Stimulated activated CD4-positive, alpha-beta T cell treated with anti-CD3 and anti-CD28 coated beads, TNF-alpha, amount 100 ng/mL, for 24 hours (primary cell): ENCODE results near the gene OR4D1.

Experiments
- DNase-seq, 3 experiments: peaks; one replicate each; pipeline ENCODE4 v3.0.0-alpha.2; 2020; ENCODE audit warnings: low read depth in 3 of 3

Gene OR4D1

DNA sequence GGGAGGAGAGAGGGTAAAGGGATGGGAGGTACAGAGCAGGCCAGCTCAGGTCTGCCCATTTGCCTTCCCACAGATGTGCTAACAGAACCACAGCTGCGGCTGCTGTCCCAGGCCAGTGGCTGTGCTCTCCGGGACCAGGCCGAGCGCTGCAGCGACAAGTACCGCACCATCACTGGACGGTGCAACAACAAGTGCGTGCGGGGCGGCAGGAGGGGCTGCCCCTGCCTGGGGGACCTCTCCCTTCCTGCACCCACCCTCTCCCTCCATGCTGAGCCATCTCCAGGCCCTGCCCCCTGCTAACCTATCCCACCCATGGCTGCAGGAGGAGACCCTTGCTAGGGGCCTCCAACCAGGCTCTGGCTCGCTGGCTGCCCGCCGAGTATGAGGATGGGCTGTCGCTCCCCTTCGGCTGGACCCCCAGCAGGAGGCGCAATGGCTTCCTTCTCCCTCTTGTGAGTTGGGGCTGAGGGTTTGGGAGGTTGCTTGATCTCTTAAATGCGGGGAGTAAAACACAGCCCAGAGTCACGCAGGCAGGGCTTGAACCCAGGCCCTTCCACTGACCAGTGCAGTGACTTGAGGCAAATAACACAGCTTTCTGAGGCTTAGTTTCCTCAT, 45.6 kb downstream of the OR4D1 start:
- no peak for DNase-seq

- no peak for DNase-seq
Observed at GRCh38 chr17:58195518-58196123, 47.4 kb downstream of the OR4D1 start.

DNA sequence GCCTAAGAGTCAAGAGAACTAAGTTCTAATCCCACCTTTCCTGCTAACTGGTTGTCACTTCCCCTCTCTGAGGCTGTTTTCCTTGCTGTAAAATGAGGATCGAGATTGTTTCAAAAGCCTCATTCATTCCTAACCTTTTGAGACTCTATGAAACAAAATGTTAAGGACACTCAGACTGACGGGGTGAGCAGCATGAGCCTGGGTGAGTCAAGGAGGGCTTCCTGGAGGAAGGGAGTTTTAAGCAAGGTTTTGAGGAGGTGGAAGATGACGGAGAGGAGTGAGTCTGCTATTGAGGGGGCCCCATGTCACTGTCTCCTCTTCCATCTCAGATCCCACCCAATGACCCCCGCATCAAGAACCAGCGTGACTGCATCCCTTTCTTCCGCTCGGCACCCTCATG, 48.4 kb downstream of the OR4D1 start:
- no peak for DNase-seq

DNA sequence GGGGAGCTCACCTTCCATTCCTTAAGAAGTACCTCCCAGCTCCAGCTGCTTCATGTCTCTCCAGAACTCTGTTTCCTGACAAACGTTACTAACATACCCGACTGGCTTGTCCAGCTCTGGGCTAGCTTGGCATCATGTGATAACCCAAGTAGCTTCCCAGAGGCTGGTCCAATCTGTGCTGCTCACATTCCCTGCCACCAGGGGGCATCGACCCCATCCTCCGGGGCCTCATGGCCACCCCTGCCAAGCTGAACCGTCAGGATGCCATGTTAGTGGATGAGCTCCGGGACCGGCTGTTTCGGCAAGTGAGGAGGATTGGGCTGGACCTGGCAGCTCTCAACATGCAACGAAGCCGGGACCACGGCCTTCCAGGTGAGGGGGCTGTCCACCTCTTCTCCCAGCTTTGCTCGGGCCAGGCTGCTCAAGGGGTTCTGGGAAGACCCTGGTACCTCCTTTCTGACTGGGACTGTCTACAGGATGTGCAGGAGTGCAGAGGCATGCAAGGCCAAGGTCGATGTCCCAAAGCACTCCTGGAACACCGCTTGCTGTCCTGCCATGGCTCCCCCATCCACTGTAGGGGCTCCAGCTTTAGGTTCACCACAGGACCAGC, 51.9 kb downstream of the OR4D1 start:
- DNase-seq: peak; percentile 34 to 60 (median 38)

GRCh38 chr17:58202859-58203258, 54.7 kb downstream of the OR4D1 start:
- DNase-seq: no peak

DNA sequence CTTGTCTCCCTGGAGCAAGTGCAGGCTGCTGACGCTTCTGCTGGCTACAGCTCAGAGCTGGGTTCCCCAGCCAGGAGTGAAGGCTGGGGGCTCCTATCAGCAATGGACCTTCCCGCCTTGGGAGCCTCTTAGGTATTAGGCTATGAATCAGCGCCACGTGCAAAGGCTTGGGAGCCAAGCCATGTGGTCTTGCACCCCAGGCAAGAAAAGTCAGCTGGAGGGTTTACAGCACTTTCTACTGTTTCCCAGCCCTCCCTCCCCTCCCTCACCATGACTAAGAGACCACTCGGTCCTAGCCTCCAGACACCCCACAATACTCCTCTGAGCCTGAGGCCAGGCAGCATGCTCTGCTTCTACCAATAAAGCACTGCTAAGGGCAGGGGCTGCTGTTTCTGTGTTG, 56.6 kb downstream of the OR4D1 start:
- no peak for DNase-seq

GRCh38 chr17:58205936-58206335, 57.8 kb downstream of the OR4D1 start:
- DNase-seq: no peak

- no peak for DNase-seq
Observed at GRCh38 chr17:58207451-58207850, 59.3 kb downstream of the OR4D1 start.

DNA sequence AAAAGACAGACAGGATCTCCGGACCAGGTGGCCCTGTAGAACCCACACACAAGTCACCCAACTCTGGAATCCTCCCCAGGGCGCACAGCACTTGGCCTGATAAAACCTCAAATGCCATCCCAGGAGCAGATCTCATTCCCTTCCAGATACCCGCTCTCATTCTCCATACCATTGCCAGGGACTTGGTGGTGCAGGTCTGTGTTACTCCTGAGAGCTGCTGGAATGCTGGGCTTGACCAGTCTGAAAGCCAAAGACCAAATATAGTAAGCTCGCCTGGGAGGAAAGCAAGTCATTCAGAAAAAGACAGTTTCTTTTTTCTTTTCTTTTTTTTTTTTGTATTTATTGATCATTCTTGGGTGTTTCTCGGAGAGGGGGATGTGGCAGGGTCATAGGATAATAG, 60.2 kb downstream of the OR4D1 start:
- DNase-seq: no peak
